ENCODE measurements around the gene CTXND1.

DNA sequence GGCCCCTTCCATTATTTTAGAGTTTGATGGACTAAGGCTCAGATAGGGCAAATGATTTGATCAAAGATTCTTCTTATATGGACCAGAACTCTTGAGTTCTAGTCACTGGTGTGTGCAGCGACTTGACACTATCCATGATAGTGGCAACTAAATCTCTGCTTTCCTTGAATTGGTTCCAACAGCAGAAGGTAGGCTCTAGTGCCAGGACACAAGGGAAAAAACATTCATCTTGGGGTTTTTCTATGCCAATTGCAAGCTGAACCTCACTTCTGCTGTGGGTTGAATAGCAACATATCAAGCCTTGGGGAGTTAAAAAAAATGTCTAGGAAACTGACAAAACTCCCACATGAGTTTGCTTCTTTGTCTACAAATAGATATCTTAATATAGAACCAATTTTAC, 35.1 kb downstream of the CTXND1 start:
- no peak for TF ChIP-seq EZH2phosphoT487 (IDR thresholded peaks at IDR 0.05; ENCODE audit: borderline replicate concordance, low read length)
- TF ChIP-seq, protein P1, sequence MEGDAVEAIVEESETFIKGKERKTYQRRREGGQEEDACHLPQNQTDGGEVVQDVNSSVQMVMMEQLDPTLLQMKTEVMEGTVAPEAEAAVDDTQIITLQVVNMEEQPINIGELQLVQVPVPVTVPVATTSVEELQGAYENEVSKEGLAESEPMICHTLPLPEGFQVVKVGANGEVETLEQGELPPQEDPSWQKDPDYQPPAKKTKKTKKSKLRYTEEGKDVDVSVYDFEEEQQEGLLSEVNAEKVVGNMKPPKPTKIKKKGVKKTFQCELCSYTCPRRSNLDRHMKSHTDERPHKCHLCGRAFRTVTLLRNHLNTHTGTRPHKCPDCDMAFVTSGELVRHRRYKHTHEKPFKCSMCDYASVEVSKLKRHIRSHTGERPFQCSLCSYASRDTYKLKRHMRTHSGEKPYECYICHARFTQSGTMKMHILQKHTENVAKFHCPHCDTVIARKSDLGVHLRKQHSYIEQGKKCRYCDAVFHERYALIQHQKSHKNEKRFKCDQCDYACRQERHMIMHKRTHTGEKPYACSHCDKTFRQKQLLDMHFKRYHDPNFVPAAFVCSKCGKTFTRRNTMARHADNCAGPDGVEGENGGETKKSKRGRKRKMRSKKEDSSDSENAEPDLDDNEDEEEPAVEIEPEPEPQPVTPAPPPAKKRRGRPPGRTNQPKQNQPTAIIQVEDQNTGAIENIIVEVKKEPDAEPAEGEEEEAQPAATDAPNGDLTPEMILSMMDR (conservative IDR thresholded peaks at IDR 0.05; ENCODE audit: low read depth, low read length) = no peak

Data from PC-3 (cell line).